K562 (cell line): Measurements from ENCODE around the gene GALNT7. TPM values are rescaled to one million over a fixed set of nuclear protein-coding genes. Genes with fewer than 3 reads are reported as not detected.

Experiments used
- E2F8 ChIP-seq: fragments of 450-650 bp; IDR thresholded peaks from 2 replicates; pipeline ENCODE4 v1.7.1; 2018; ENCODE audit warnings: mild to moderate bottlenecking, low read depth; ENCODE audit not compliant: partially characterized antibody
- FOS ChIP-seq: IDR thresholded peaks from 3 replicates; pipeline ENCODE4 v1.6.1; 2011; ENCODE audit not compliant: insufficient read length; ENCODE audit errors: extremely low read depth
- JUND ChIP-seq, 2 experiments: IDR thresholded peaks; 2 replicates in 1 of 2; 3 replicates in 1 of 2; pipeline ENCODE4 v1.6.1; 2011; ENCODE audit warnings: borderline replicate concordance in 2 of 2, low read depth in 2 of 2, low read length in 2 of 2, improper control_type of control experiment in 1 of 2, missing biosample characterization in 1 of 2, missing genetic modification characterization in 1 of 2, missing genetic modification reagents in 1 of 2
- MAFF ChIP-seq: IDR thresholded peaks from 2 replicates; pipeline ENCODE4 v1.6.1; 2012; ENCODE audit warnings: low read length, improper control_type of control experiment
- REST ChIP-seq, 2 experiments: fragments of 450-650 bp; formaldehyde crosslinking in 1 of 2; IDR thresholded peaks; 2 replicates each; pipeline versions ENCODE4 v1.4.0 to v1.6.1; 2014 to 2020; ENCODE audit warnings: mild to moderate bottlenecking in 2 of 2, borderline replicate concordance in 1 of 2, low read depth in 1 of 2
- USF2 ChIP-seq: sonication (generic); formaldehyde crosslinking; IDR thresholded peaks from 2 replicates; pipeline ENCODE4 v1.5.0; 2020; ENCODE audit warnings: missing genetic modification reagents
- ZBTB12 ChIP-seq: fragments of 250-450 bp; sonication (Bioruptor Pico); IDR thresholded peaks from 2 replicates; pipeline ENCODE4 v1.4.0; 2020
- ZNF707 ChIP-seq: fragments of 250-450 bp; sonication (Bioruptor Pico); conservative IDR thresholded peaks from 2 replicates; pipeline ENCODE4 v1.8.0; 2022; ENCODE audit warnings: inconsistent platforms, mild to moderate bottlenecking, moderate library complexity
- polyA plus RNA-seq, 8 experiments: library from polyadenylated mRNA; depleted of rRNA in 4 of 8; stranded (reverse) in 5 of 8; unstranded in 3 of 8; fragments of >200 nt; fragmentation: Nextera tagmentation in 2 of 8; fragmentation: Illumina TruSeq in 1 of 8; extraction: Ambion mirVana in 2 of 8; extraction: Trizol in 1 of 8; gene quantifications; 2 replicates each; pipeline versions ENCODE4 v1.2.1 to v1.2.3, GENCODE V29; 2011 to 2014; ENCODE audit warnings: inconsistent platforms in 1 of 8, missing spikeins in 1 of 8
- total RNA-seq, 7 experiments: library from RNA; depleted of rRNA in 6 of 7; stranded (reverse); fragments of >200 nt in 6 of 7; fragmentation: Illumina TruSeq in 2 of 7; extraction: Trizol in 2 of 7; gene quantifications; 2 replicates each; pipeline versions ENCODE4 v1.2.1 to v1.2.3, GENCODE V29; 2011 to 2021; ENCODE audit warnings: low replicate concordance in 1 of 7

Gene GALNT7
- total and polyA plus RNA-seq, 9 of the 15 experiments (the other 6 are each of a cell fraction or from before 2014, with no cell fraction given) = 16.7 to 38.7 (median 31.1) TPM

- no peak for TF ChIP-seq FOS
- TF ChIP-seq JUND (IDR thresholded peaks at IDR 0.05; ENCODE audit: borderline replicate concordance, low read depth, low read length) = no peak; the same call in 1 of the 2 replicates
- TF ChIP-seq JUND (tag; IDR thresholded peaks at IDR 0.05; ENCODE audit: borderline replicate concordance, low read depth, low read length) = no peak; the same call in 2 of the 3 replicates
- peak; percentile 92 for TF ChIP-seq REST (IDR thresholded peaks at IDR 0.05; ENCODE audit: borderline replicate concordance)
- peak; percentile 91 for TF ChIP-seq REST (CRISPR knock-in tag; IDR thresholded peaks at IDR 0.05; ENCODE audit: low read depth)
- TF ChIP-seq MAFF = no peak
- TF ChIP-seq ZBTB12 (CRISPR knock-in tag) = no peak
- TF ChIP-seq ZNF707 (CRISPR knock-in tag) = no peak
- TF ChIP-seq USF2 (CRISPR knock-in tag) = peak; percentile 83
- TF ChIP-seq E2F8 = no peak
Observed at GRCh38 chr4:173370477-173371291, 202.1 kb downstream of the GALNT7 start, which contains the start of gene SAP30 (continued).
